Fibroblast of lung (primary cell): ENCODE results near the gene GRK3. TPM values are rescaled to one million over a fixed set of nuclear protein-coding genes. Genes with fewer than 3 reads are reported as not detected.

ENCODE experiments used
- DNase-seq, 2 donors: peaks; one replicate each; pipeline versions ENCODE4 v3.0.0 to v3.0.0-alpha.2; 2010; ENCODE audit warnings: low read depth in 2 of 2
- H2AFZ ChIP-seq: 2 replicates; pipeline ENCODE4 v1.5.1; 2012; ENCODE audit warnings: low read length, control low read depth, inconsistent platforms
- H3K27ac ChIP-seq: 2 replicates; pipeline ENCODE4 v1.5.1; 2011; ENCODE audit warnings: low read length, control low read depth; ENCODE audit not compliant: insufficient read depth
- H3K27me3 ChIP-seq: 2 replicates; pipeline ENCODE4 v1.5.1; 2011; ENCODE audit warnings: mild to moderate bottlenecking, low read length; ENCODE audit not compliant: control insufficient read depth, insufficient read depth
- H3K36me3 ChIP-seq: 2 replicates; pipeline ENCODE4 v1.5.1; 2011; ENCODE audit warnings: low read length; ENCODE audit not compliant: control insufficient read depth, insufficient read depth
- H3K4me1 ChIP-seq: 2 replicates; pipeline ENCODE4 v1.5.1; 2011; ENCODE audit warnings: low read length; ENCODE audit not compliant: control insufficient read depth, insufficient read depth; ENCODE audit errors: extremely low read depth
- H3K4me2 ChIP-seq: 2 replicates; pipeline ENCODE4 v1.5.1; 2011; ENCODE audit warnings: low read length, control low read depth; ENCODE audit not compliant: insufficient read depth; ENCODE audit errors: extremely low read depth
- H3K4me3 ChIP-seq, 4 experiments: fragments of 200-600 bp in 1 of 4; sonication (generic) in 1 of 4; replicated peaks in 1 of 4; 2 replicates each; pipeline ENCODE4 v1.5.1; 2011 to 2016; ENCODE audit warnings: low read length in 4 of 4, low read depth in 3 of 4, mild to moderate bottlenecking in 3 of 4, control low read depth in 2 of 4, inconsistent platforms in 1 of 4, mixed read lengths in 1 of 4; ENCODE audit not compliant: insufficient read depth in 1 of 4; ENCODE audit errors: control extremely low read depth in 1 of 4
- H3K79me2 ChIP-seq: 2 replicates; pipeline ENCODE4 v1.5.1; 2012; ENCODE audit warnings: mild to moderate bottlenecking, low read length, inconsistent platforms; ENCODE audit not compliant: control insufficient read depth, insufficient read depth
- H3K9ac ChIP-seq: 2 replicates; pipeline ENCODE4 v1.5.1; 2011; ENCODE audit warnings: mild to moderate bottlenecking, low read length, control low read depth; ENCODE audit not compliant: insufficient read depth
- H3K9me3 ChIP-seq: 2 replicates; pipeline ENCODE4 v1.5.1; 2012; ENCODE audit warnings: low read depth, low read length; ENCODE audit not compliant: control insufficient read depth, insufficient read depth
- H4K20me1 ChIP-seq: 2 replicates; pipeline ENCODE4 v1.5.1; 2011; ENCODE audit warnings: low read length; ENCODE audit not compliant: control insufficient read depth, insufficient read depth; ENCODE audit errors: extremely low read depth
- EZH2 ChIP-seq: IDR thresholded peaks from 2 replicates; pipeline ENCODE4 v1.5.1; 2012; ENCODE audit warnings: low read length, control low read depth, mild to moderate bottlenecking; ENCODE audit errors: missing control alignments
- polyA plus RNA-seq, 2 donors: library from polyadenylated mRNA; depleted of rRNA in 1 of 2; stranded (reverse) in 1 of 2; unstranded in 1 of 2; fragments of >200 nt; gene quantifications; 2 replicates each; pipeline ENCODE4 v1.2.1, GENCODE V29; 2011 to 2012; ENCODE audit warnings: missing spikeins in 1 of 2
- total RNA-seq: library from RNA; depleted of rRNA; stranded (reverse); fragments of >200 nt; gene quantifications from 2 replicates; pipeline ENCODE4 v1.2.1, GENCODE V29; 2014
- TF ChIP-seq, protein P1 (sequence below), 2 donors: IDR thresholded peaks in 1 of 2; conservative IDR thresholded peaks in 1 of 2; 1 replicate in 1 of 2; 2 replicates in 1 of 2; pipeline ENCODE4 v1.5.1; 2011 to 2012; ENCODE audit warnings: low read length in 2 of 2, control low read depth in 1 of 2, inconsistent platforms in 1 of 2, low read depth in 1 of 2, mild to moderate bottlenecking in 1 of 2

Gene GRK3
- total and polyA plus RNA-seq, 2 donors (not counting 1 experiment from before 2014, with no cell fraction given): 1.6 to 1.7 TPM

DNA sequence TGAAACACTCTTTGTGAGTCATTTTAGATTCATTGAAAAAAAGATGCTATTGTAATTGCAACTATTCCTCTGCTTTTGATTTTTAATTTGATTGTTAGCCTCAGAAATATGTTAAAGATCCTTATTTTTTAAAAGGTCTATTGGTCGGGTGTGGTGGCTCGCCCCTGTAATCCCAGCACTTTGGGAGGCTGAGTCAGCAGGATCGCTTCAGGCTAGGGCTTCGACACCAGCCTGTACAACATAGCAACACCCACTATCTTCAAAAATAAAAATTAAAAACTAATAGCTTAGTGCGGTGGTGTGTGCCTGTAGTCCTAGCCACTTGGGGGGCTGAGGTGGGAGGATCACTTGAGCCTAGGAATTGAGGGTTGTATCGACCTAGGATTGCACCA is 105.6 kb downstream of the GRK3 start:
- Histone ChIP-seq H3K27ac (no peak overlapping the region), H3K79me2 (no peaks in the 10 kb centered on the region), H3K4me3 (no peak overlapping the region), H3K36me3 (no peaks in the 10 kb centered on the region), H3K9ac (no peak overlapping the region), H3K4me2 (no peak overlapping the region), H4K20me1 (no peaks in the 10 kb centered on the region), H3K4me1 (no peaks in the 10 kb centered on the region), H2AFZ (no peak overlapping the region), H3K27me3 (no peaks in the 10 kb centered on the region), H3K9me3 (no peaks in the 10 kb centered on the region)
- no peak for DNase-seq
- TF ChIP-seq EZH2: no peak
- TF ChIP-seq, protein P1, sequence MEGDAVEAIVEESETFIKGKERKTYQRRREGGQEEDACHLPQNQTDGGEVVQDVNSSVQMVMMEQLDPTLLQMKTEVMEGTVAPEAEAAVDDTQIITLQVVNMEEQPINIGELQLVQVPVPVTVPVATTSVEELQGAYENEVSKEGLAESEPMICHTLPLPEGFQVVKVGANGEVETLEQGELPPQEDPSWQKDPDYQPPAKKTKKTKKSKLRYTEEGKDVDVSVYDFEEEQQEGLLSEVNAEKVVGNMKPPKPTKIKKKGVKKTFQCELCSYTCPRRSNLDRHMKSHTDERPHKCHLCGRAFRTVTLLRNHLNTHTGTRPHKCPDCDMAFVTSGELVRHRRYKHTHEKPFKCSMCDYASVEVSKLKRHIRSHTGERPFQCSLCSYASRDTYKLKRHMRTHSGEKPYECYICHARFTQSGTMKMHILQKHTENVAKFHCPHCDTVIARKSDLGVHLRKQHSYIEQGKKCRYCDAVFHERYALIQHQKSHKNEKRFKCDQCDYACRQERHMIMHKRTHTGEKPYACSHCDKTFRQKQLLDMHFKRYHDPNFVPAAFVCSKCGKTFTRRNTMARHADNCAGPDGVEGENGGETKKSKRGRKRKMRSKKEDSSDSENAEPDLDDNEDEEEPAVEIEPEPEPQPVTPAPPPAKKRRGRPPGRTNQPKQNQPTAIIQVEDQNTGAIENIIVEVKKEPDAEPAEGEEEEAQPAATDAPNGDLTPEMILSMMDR (conservative IDR thresholded peaks at IDR 0.05 in 1 of 2, IDR thresholded peaks at IDR 0.05 in 1 of 2; ENCODE audit: low read depth in 1 of 2, low read length in 2 of 2): no peak

DNA sequence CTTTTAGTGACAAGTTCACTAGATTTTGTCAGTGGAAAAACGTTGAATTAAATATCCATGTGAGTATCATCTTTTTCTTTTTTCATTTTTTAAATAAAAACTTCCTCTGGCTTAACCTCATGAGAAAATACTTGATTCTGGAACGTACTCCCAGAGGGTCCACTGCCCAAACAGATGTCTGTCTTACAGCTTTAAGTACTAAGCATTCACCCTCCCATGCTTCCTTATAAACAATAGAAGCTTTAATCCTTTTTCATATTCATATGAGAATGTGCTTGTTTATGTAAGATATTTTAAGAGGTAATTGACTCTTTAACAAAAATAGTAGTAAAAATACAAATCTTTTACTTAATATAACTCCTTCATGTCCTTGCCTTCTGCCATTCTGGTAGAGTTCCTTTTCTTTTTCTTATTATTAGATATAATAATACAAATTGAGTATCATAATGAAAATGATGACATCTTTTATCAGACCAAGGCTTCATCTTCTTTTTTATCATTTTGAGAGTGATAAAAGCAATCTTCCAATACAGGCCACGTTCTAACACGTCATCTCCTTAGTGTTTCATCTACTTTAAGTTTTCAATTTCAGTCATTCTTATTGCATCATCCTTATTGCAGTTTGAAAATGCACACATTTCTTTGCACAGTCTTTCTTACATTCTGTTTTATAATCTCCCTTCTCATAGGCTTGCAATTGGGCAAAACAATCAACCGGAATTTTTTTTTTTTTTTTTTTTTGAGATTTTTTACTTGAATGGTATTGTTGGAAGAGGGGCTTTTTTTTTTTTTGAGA is 108.0 kb downstream of the GRK3 start:
- Histone ChIP-seq H3K9ac (no peak overlapping the region), H3K36me3 (no peaks in the 10 kb centered on the region), H4K20me1 (no peaks in the 10 kb centered on the region), H3K4me1 (no peaks in the 10 kb centered on the region), H3K27ac (no peak overlapping the region), H2AFZ (no peak overlapping the region), H3K79me2 (no peaks in the 10 kb centered on the region), H3K4me3 (no peak overlapping the region), H3K27me3 (no peaks in the 10 kb centered on the region), H3K4me2 (no peak overlapping the region), H3K9me3 (no peaks in the 10 kb centered on the region)
- peak in 1 of 2 donors; percentile 73 for DNase-seq
- TF ChIP-seq, protein P1 (conservative IDR thresholded peaks at IDR 0.05 in 1 of 2, IDR thresholded peaks at IDR 0.05 in 1 of 2; ENCODE audit: low read depth in 1 of 2, low read length in 2 of 2): no peak
- no peak for TF ChIP-seq EZH2

DNA sequence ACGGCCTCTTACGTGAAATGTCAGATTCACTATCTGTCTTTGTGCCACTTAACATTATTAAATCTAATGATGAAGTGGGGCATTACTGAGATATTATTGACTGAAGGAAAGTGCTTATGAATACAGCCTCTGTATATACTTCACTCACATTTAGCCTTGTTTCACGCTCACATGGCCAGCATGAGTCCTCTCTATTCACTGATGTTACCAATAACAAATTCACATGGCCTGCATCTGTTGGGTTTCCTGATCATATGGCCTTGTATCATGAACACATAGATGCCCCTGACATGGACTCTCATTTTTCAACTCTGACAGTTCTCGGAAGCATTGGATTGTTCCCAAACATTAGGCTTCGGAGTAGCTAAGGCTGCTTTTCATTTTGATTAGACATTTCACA is 109.2 kb downstream of the GRK3 start:
- H3K27me3 ChIP-seq: no peaks in the 10 kb centered on the region
- H3K9me3 ChIP-seq: no peaks in the 10 kb centered on the region
- H3K4me2 ChIP-seq: no peak overlapping the region
- H2AFZ ChIP-seq: no peak overlapping the region
- DNase-seq: no peak
- no peaks in the 10 kb centered on the region for H3K36me3 ChIP-seq
- no peak for TF ChIP-seq EZH2
- TF ChIP-seq, protein P1 (conservative IDR thresholded peaks at IDR 0.05 in 1 of 2, IDR thresholded peaks at IDR 0.05 in 1 of 2; ENCODE audit: low read depth in 1 of 2, low read length in 2 of 2): no peak
- no peak overlapping the region for H3K4me3 ChIP-seq
- no peaks in the 10 kb centered on the region for H3K79me2 ChIP-seq
- H4K20me1 ChIP-seq: no peaks in the 10 kb centered on the region
- no peak overlapping the region for H3K27ac ChIP-seq
- no peak overlapping the region for H3K9ac ChIP-seq
- H3K4me1 ChIP-seq: no peaks in the 10 kb centered on the region
